HepG2 (cell line): ENCODE data around the gene CMTM1. TPM values are rescaled to one million over a fixed set of nuclear protein-coding genes. Genes with fewer than 3 reads are reported as not detected.

Experiments used
- GABPB1 ChIP-seq: IDR thresholded peaks from 2 replicates; pipeline ENCODE4 v1.6.1; 2016; ENCODE audit warnings: mild to moderate bottlenecking, missing genetic modification reagents, moderate library complexity, missing compliant biosample characterization
- ISX ChIP-seq: sonication (generic); formaldehyde crosslinking; conservative IDR thresholded peaks from 2 replicates; pipeline ENCODE4 v1.5.0; 2020; ENCODE audit warnings: missing genetic modification reagents
- MED13 ChIP-seq: sonication (generic); formaldehyde crosslinking; IDR thresholded peaks from 2 replicates; pipeline ENCODE4 v1.5.0; 2020; ENCODE audit warnings: missing genetic modification reagents
- NCOA5 ChIP-seq: sonication (generic); formaldehyde crosslinking; IDR thresholded peaks from 2 replicates; pipeline ENCODE4 v1.4.0; 2020; ENCODE audit warnings: missing genetic modification reagents
- PHF20 ChIP-seq: sonication (generic); formaldehyde crosslinking; IDR thresholded peaks from 2 replicates; pipeline ENCODE4 v1.5.0; 2020; ENCODE audit warnings: mild to moderate bottlenecking, missing genetic modification reagents
- TAF1 ChIP-seq: sonication (generic); formaldehyde crosslinking; IDR thresholded peaks from 2 replicates; pipeline ENCODE4 v1.4.0; 2020; ENCODE audit warnings: missing genetic modification reagents
- ZMYM3 ChIP-seq: sonication (generic); formaldehyde crosslinking; IDR thresholded peaks from 2 replicates; pipeline ENCODE4 v1.5.1; 2020; ENCODE audit warnings: mild to moderate bottlenecking, missing genetic modification reagents
- ZNF30 ChIP-seq: sonication (generic); formaldehyde crosslinking; IDR thresholded peaks from 2 replicates; pipeline ENCODE4 v1.5.0; 2020; ENCODE audit warnings: mild to moderate bottlenecking, missing genetic modification reagents
- ZNF33B ChIP-seq: sonication (generic); formaldehyde crosslinking; IDR thresholded peaks from 2 replicates; pipeline ENCODE4 v1.5.1; 2020; ENCODE audit warnings: mild to moderate bottlenecking, missing genetic modification reagents
- ZNF749 ChIP-seq: sonication (generic); formaldehyde crosslinking; IDR thresholded peaks from 2 replicates; pipeline ENCODE4 v1.8.0; 2022; ENCODE audit warnings: mild to moderate bottlenecking, missing genetic modification reagents, moderate library complexity, borderline replicate concordance
- polyA plus RNA-seq, 8 experiments: library from polyadenylated mRNA; depleted of rRNA in 3 of 8; stranded (reverse) in 7 of 8; unstranded in 1 of 8; fragments of >200 nt; fragmentation: Illumina TruSeq in 4 of 8; extraction: Trizol in 4 of 8; gene quantifications; 2 replicates each; pipeline versions ENCODE4 v1.2.1 to v1.2.3, GENCODE V29; 2011 to 2016; ENCODE audit warnings: low read depth in 4 of 8, missing spikeins in 1 of 8, mixed read lengths in 1 of 8; ENCODE audit not compliant: insufficient read depth in 1 of 8
- total RNA-seq, 5 experiments: library from RNA; depleted of rRNA; stranded (reverse); fragments of >200 nt; fragmentation: Illumina TruSeq; extraction: Trizol; gene quantifications; 2 replicates each; pipeline ENCODE4 v1.2.3, GENCODE V29; 2016; ENCODE audit warnings: low read depth in 1 of 5
- TF ChIP-seq, protein P1 (sequence below): sonication (generic); formaldehyde crosslinking; IDR thresholded peaks from 2 replicates; pipeline ENCODE4 v1.9.0; 2021; ENCODE audit warnings: mild to moderate bottlenecking, missing genetic modification reagents
- TF ChIP-seq, protein P2 (sequence below): sonication (generic); formaldehyde crosslinking; conservative IDR thresholded peaks from 2 replicates; pipeline ENCODE4 v1.4.0; 2020; ENCODE audit warnings: mild to moderate bottlenecking, missing genetic modification reagents, moderate library complexity
- TF ChIP-seq, protein P3 (sequence below): sonication (generic); formaldehyde crosslinking; IDR thresholded peaks from 2 replicates; pipeline ENCODE4 v1.4.0; 2020; ENCODE audit warnings: missing genetic modification reagents, mild to moderate bottlenecking, borderline replicate concordance
- TF ChIP-seq, protein P4 (sequence below): IDR thresholded peaks from 2 replicates; pipeline ENCODE4 v1.6.1; 2016; ENCODE audit warnings: low read depth, borderline replicate concordance
- TF ChIP-seq, protein P5 (sequence below): sonication (generic); formaldehyde crosslinking; IDR thresholded peaks from 2 replicates; pipeline ENCODE4 v1.4.0; 2020; ENCODE audit warnings: missing genetic modification reagents

The CMTM1 gene
- total and polyA plus RNA-seq, 2 of the 13 experiments (the other 11 are each of a cell fraction or from before 2014, with no cell fraction given), result 1.7 to 2.9 TPM

DNA sequence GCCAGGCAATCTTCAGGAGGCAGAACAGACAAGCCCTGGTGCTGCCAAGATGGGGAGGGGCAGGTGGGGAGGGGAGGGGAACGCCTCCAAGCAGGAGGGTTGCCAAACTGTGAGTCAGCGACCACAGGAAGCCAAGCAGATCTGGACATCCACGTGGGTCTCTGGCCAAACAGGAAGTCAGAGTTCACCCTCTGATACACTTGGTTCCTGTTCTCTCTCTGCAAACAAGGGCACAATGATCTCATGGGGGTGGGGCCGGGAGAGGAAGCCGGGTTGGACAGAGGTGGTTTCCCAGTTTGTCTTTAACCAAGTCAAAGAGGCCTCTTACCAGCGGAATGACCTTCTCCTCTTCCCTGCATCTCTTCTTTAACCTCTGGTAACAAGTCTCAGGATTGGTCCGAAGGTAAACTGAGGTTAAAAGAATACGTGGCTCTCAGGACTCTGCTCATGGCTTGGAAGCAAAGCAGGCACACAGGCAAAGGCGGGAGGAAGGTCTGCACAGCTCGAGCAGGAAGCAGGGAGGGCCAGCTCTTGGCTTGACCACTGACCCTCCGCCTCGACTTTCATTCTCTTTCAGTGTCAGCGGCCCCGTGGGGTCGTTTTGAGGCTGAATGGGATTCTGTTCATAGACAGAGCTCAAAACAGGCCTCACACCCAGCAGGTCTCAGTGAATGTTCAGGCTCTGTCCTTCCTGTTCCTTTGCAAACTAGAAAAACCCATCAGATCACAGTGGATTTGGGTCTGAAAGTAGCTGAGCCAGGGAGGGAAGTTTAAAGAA, 49.2 kb upstream of the CMTM1 start (continued):
- no peak for TF ChIP-seq ZNF30 (CRISPR knock-in tag)
- TF ChIP-seq, protein P1, sequence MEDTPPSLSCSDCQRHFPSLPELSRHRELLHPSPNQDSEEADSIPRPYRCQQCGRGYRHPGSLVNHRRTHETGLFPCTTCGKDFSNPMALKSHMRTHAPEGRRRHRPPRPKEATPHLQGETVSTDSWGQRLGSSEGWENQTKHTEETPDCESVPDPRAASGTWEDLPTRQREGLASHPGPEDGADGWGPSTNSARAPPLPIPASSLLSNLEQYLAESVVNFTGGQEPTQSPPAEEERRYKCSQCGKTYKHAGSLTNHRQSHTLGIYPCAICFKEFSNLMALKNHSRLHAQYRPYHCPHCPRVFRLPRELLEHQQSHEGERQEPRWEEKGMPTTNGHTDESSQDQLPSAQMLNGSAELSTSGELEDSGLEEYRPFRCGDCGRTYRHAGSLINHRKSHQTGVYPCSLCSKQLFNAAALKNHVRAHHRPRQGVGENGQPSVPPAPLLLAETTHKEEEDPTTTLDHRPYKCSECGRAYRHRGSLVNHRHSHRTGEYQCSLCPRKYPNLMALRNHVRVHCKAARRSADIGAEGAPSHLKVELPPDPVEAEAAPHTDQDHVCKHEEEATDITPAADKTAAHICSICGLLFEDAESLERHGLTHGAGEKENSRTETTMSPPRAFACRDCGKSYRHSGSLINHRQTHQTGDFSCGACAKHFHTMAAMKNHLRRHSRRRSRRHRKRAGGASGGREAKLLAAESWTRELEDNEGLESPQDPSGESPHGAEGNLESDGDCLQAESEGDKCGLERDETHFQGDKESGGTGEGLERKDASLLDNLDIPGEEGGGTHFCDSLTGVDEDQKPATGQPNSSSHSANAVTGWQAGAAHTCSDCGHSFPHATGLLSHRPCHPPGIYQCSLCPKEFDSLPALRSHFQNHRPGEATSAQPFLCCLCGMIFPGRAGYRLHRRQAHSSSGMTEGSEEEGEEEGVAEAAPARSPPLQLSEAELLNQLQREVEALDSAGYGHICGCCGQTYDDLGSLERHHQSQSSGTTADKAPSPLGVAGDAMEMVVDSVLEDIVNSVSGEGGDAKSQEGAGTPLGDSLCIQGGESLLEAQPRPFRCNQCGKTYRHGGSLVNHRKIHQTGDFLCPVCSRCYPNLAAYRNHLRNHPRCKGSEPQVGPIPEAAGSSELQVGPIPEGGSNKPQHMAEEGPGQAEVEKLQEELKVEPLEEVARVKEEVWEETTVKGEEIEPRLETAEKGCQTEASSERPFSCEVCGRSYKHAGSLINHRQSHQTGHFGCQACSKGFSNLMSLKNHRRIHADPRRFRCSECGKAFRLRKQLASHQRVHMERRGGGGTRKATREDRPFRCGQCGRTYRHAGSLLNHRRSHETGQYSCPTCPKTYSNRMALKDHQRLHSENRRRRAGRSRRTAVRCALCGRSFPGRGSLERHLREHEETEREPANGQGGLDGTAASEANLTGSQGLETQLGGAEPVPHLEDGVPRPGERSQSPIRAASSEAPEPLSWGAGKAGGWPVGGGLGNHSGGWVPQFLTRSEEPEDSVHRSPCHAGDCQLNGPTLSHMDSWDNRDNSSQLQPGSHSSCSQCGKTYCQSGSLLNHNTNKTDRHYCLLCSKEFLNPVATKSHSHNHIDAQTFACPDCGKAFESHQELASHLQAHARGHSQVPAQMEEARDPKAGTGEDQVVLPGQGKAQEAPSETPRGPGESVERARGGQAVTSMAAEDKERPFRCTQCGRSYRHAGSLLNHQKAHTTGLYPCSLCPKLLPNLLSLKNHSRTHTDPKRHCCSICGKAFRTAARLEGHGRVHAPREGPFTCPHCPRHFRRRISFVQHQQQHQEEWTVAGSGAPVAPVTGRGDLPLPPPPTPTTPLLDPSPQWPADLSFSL (CRISPR knock-in tag), result no peak
- TF ChIP-seq, protein P2, sequence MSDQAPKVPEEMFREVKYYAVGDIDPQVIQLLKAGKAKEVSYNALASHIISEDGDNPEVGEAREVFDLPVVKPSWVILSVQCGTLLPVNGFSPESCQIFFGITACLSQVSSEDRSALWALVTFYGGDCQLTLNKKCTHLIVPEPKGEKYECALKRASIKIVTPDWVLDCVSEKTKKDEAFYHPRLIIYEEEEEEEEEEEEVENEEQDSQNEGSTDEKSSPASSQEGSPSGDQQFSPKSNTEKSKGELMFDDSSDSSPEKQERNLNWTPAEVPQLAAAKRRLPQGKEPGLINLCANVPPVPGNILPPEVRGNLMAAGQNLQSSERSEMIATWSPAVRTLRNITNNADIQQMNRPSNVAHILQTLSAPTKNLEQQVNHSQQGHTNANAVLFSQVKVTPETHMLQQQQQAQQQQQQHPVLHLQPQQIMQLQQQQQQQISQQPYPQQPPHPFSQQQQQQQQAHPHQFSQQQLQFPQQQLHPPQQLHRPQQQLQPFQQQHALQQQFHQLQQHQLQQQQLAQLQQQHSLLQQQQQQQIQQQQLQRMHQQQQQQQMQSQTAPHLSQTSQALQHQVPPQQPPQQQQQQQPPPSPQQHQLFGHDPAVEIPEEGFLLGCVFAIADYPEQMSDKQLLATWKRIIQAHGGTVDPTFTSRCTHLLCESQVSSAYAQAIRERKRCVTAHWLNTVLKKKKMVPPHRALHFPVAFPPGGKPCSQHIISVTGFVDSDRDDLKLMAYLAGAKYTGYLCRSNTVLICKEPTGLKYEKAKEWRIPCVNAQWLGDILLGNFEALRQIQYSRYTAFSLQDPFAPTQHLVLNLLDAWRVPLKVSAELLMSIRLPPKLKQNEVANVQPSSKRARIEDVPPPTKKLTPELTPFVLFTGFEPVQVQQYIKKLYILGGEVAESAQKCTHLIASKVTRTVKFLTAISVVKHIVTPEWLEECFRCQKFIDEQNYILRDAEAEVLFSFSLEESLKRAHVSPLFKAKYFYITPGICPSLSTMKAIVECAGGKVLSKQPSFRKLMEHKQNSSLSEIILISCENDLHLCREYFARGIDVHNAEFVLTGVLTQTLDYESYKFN, result peak; percentile 98
- peak; percentile 87 for TF ChIP-seq TAF1 (CRISPR knock-in tag)
- TF ChIP-seq ZMYM3 (CRISPR knock-in tag), result peak; percentile 86; the same call in 1 of the 2 replicates
- TF ChIP-seq ISX (CRISPR knock-in tag), result 0 out of 2 replicates have a peak, but pooled peaks have one; percentile 79
- peak; percentile 94 for TF ChIP-seq MED13 (CRISPR knock-in tag)
- TF ChIP-seq, protein P3, sequence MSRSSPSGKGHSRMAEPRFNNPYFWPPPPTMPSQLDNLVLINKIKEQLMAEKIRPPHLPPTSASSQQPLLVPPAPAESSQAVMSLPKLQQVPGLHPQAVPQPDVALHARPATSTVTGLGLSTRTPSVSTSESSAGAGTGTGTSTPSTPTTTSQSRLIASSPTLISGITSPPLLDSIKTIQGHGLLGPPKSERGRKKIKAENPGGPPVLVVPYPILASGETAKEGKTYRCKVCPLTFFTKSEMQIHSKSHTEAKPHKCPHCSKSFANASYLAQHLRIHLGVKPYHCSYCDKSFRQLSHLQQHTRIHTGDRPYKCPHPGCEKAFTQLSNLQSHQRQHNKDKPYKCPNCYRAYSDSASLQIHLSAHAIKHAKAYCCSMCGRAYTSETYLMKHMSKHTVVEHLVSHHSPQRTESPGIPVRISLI, result peak; percentile 72; the same call in 1 of the 2 replicates
- TF ChIP-seq, protein P4, sequence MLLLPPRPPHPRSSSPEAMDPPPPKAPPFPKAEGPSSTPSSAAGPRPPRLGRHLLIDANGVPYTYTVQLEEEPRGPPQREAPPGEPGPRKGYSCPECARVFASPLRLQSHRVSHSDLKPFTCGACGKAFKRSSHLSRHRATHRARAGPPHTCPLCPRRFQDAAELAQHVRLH (CRISPR knock-in tag), result peak; percentile 91; the same call in 1 of the 2 replicates
- no peak for TF ChIP-seq NCOA5 (CRISPR knock-in tag)
- peak; percentile 91; the same call in 1 of the 2 replicates for TF ChIP-seq ZNF749 (CRISPR knock-in tag)
- TF ChIP-seq PHF20 (CRISPR knock-in tag), result peak; percentile 78
- TF ChIP-seq ZNF33B (CRISPR knock-in tag), result peak; percentile 57; the same call in 1 of the 2 replicates
- TF ChIP-seq GABPB1 (CRISPR knock-in tag), result peak; percentile 90
- TF ChIP-seq, protein P5, sequence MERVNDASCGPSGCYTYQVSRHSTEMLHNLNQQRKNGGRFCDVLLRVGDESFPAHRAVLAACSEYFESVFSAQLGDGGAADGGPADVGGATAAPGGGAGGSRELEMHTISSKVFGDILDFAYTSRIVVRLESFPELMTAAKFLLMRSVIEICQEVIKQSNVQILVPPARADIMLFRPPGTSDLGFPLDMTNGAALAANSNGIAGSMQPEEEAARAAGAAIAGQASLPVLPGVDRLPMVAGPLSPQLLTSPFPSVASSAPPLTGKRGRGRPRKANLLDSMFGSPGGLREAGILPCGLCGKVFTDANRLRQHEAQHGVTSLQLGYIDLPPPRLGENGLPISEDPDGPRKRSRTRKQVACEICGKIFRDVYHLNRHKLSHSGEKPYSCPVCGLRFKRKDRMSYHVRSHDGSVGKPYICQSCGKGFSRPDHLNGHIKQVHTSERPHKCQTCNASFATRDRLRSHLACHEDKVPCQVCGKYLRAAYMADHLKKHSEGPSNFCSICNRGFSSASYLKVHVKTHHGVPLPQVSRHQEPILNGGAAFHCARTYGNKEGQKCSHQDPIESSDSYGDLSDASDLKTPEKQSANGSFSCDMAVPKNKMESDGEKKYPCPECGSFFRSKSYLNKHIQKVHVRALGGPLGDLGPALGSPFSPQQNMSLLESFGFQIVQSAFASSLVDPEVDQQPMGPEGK (CRISPR knock-in tag), result peak; percentile 98
